ENCODE data around the gene ZFP28. TPM values are rescaled to one million over a fixed set of nuclear protein-coding genes. Genes with fewer than 3 reads are reported as not detected.

ZFP28 gene
- total RNA-seq, 2 experiments from 2014 or later, result 12.2 TPM

Other genes with a start within 250 kb of the ZFP28 start
- 10 to 100 TPM in 1 of 2 experiments, 1 to 10 TPM in 1; 9.7 to 11.7 TPM for gene ZSCAN5A, start 224.1 kb upstream of the ZFP28 start, total RNA-seq
- 1 to 10 TPM; 5.0 to 5.5 TPM for gene ZNF582, start 145.4 kb upstream of the ZFP28 start, total RNA-seq
- 1 to 10 TPM; 8.5 to 9.2 TPM for gene ZNF583, start 134.6 kb upstream of the ZFP28 start, total RNA-seq
- 1 to 10 TPM; 2.0 TPM for gene ZNF667, start 61.6 kb upstream of the ZFP28 start, total RNA-seq
- 1 to 10 TPM; 1.5 to 4.0 TPM for gene ZNF471, start 31.1 kb upstream of the ZFP28 start, total RNA-seq
- 1 to 10 TPM; 7.3 to 8.8 TPM for gene ZNF470, start 28.5 kb downstream of the ZFP28 start, total RNA-seq
- 1 to 10 TPM; 8.3 to 8.5 TPM for gene ZNF71, start 56.4 kb downstream of the ZFP28 start, total RNA-seq
- under 1 TPM in 1 of 2 experiments, not detected in 1; 0.39 TPM for gene SMIM17, start 104.2 kb downstream of the ZFP28 start, total RNA-seq
- 1 to 10 TPM; 3.8 to 6.5 TPM for gene ZNF835, start 132.8 kb downstream of the ZFP28 start, total RNA-seq

Data from activated naive CD8-positive, alpha-beta T cell treated with anti-CD3 and anti-CD28 coated beads, Interleukin-2, amount 10 ng/mL, durations not matched to agents 7 days and 5 days (primary cell).